Vagina (tissue), 2 donors: ENCODE measurements around the gene CNIH1. TPM values are rescaled to one million over a fixed set of nuclear protein-coding genes. Genes with fewer than 3 reads are reported as not detected.
A peak's percentile ranks its signal among the peaks of the same experiment; 100 is the strongest.

Experiments
- DNase-seq, 2 donors: peaks; one replicate each; pipeline ENCODE4 v3.0.0-alpha.2; 2017; ENCODE audit errors: extremely low spot score in 2 of 2
- H3K27ac ChIP-seq: fragments of 200-600 bp; sonication (generic); one replicate; pipeline ENCODE4 v1.5.1; 2019
- H3K27me3 ChIP-seq: fragments of 200-600 bp; sonication (generic); one replicate; pipeline ENCODE4 v1.5.1; 2019
- H3K36me3 ChIP-seq, 2 donors: fragments of 200-600 bp; sonication (generic); one replicate each; pipeline ENCODE4 v1.5.1; 2017 to 2019
- H3K4me1 ChIP-seq: fragments of 200-600 bp; sonication (generic); one replicate; pipeline ENCODE4 v1.5.1; 2019
- H3K4me3 ChIP-seq, 2 donors: fragments of 200-600 bp; sonication (generic); 1 replicate in 1 of 2; 2 replicates in 1 of 2; pipeline ENCODE4 v1.5.1; 2016 to 2019
- H3K9me3 ChIP-seq: fragments of 200-600 bp; sonication (generic); one replicate; pipeline ENCODE4 v1.5.1; 2019
- CTCF ChIP-seq, 3 experiments: fragments of 450-650 bp in 2 of 3; fragments of 200-600 bp in 1 of 3; sonication (generic) in 1 of 3; IDR thresholded peaks; one replicate each; pipeline ENCODE4 v1.5.1; 2017 to 2019; ENCODE audit warnings: antibody characterized with exemption in 3 of 3, mild to moderate bottlenecking in 2 of 3, moderate library complexity in 2 of 3
- POLR2A ChIP-seq, 2 donors: fragments of 450-650 bp; IDR thresholded peaks; one replicate each; pipeline ENCODE4 v1.6.1; 2017; ENCODE audit warnings: antibody characterized with exemption in 2 of 2, mild to moderate bottlenecking in 2 of 2, moderate library complexity in 2 of 2
- POLR2AphosphoS5 ChIP-seq, 2 donors: sonication (generic); formaldehyde crosslinking; IDR thresholded peaks; one replicate each; pipeline ENCODE4 v1.9.0; 2017; ENCODE audit warnings: antibody characterized with exemption in 2 of 2, mild to moderate bottlenecking in 2 of 2, low read depth in 1 of 2; ENCODE audit not compliant: insufficient read depth in 1 of 2
- intact Hi-C: fragments of 100-400 bp; cut with DNase I; formaldehyde crosslinking; loops from one replicate; pipeline ENCODE4 v1.15.1; 2023
- total RNA-seq: library from RNA; depleted of rRNA; stranded (reverse); fragments of >200 nt; gene quantifications from one replicate; pipeline ENCODE4 v1.2.3, GENCODE V29; 2016

CNIH1 gene
- 124 TPM for total RNA-seq

GRCh38 chr14:54440873-54441868, at the start of gene CNIH1:
TSS of gene CNIH1 (minus strand) at chr14:54441374. CDS start at chr14:54441327, 47 bp downstream.
- H3K27me3 ChIP-seq = no peaks in the 10 kb centered on the region
- peak; percentile 8 to 61 for TF ChIP-seq POLR2AphosphoS5 (IDR thresholded peaks at IDR 0.05; ENCODE audit: insufficient read depth in 1 of 2, low read depth in 1 of 2)
- TF ChIP-seq POLR2A (IDR thresholded peaks at IDR 0.05) = no peak
- peak; percentile 80 to 99 (median 93) for TF ChIP-seq CTCF (IDR thresholded peaks at IDR 0.05)
- H3K4me3 ChIP-seq = peak within 1 kb of the TSS; percentile 66 to 96
- H3K36me3 ChIP-seq = no peaks in the 10 kb centered on the region
- peaks cover 54% of the 10 kb centered on the region for H3K4me1 ChIP-seq
- DNase-seq = no peak
- H3K27ac ChIP-seq = peak within 1 kb of the TSS; percentile 85
- intact Hi-C loops = no loop called here
- no peaks in the 10 kb centered on the region for H3K9me3 ChIP-seq

- intact Hi-C loops = no loop called here
Measured at GRCh38 chr14:54490445-54491175, 49.4 kb upstream of the CNIH1 start.

GRCh38 chr14:54489731-54490444, 48.7 kb upstream of the CNIH1 start:
- H3K9me3 ChIP-seq = no peaks in the 10 kb centered on the region
- peaks cover 48% of the 10 kb centered on the region for H3K4me1 ChIP-seq
- peak overlapping the region; percentile 91 for H3K27ac ChIP-seq
- H3K4me3 ChIP-seq = peak overlapping the region; percentile 37 to 85
- no peak for DNase-seq
- H3K36me3 ChIP-seq = no peaks in the 10 kb centered on the region
- TF ChIP-seq POLR2AphosphoS5 (IDR thresholded peaks at IDR 0.05; ENCODE audit: insufficient read depth in 1 of 2, low read depth in 1 of 2) (no peak), CTCF (IDR thresholded peaks at IDR 0.05) (no peak), POLR2A (IDR thresholded peaks at IDR 0.05) (no peak)
- intact Hi-C loops = no loop called here
- no peaks in the 10 kb centered on the region for H3K27me3 ChIP-seq

More at GRCh38 chr14:54490445-54491175, 49.4 kb upstream of the CNIH1 start:
- no peaks in the 10 kb centered on the region for H3K9me3 ChIP-seq
- no peak for DNase-seq
- TF ChIP-seq POLR2A (IDR thresholded peaks at IDR 0.05) (no peak), CTCF (IDR thresholded peaks at IDR 0.05) (no peak), POLR2AphosphoS5 (IDR thresholded peaks at IDR 0.05; ENCODE audit: insufficient read depth in 1 of 2, low read depth in 1 of 2) (no peak)
- peaks cover 41% of the 10 kb centered on the region for H3K4me1 ChIP-seq
- no peak overlapping the region for H3K27ac ChIP-seq
- H3K27me3 ChIP-seq = no peaks in the 10 kb centered on the region
- no peaks in the 10 kb centered on the region for H3K36me3 ChIP-seq
- H3K4me3 ChIP-seq = no peak overlapping the region

- no peaks in the 10 kb centered on the region for H3K27me3 ChIP-seq
- H3K4me3 ChIP-seq = peak overlapping the region; percentile 37 to 85
- intact Hi-C loops = no loop called here
- H3K36me3 ChIP-seq = no peaks in the 10 kb centered on the region
- DNase-seq = no peak
- no peaks in the 10 kb centered on the region for H3K9me3 ChIP-seq
- H3K27ac ChIP-seq = peak overlapping the region; percentile 91
- TF ChIP-seq CTCF (IDR thresholded peaks at IDR 0.05) (peak in 1 of 3 experiments; percentile 1), POLR2AphosphoS5 (IDR thresholded peaks at IDR 0.05; ENCODE audit: insufficient read depth in 1 of 2, low read depth in 1 of 2) (no peak), POLR2A (IDR thresholded peaks at IDR 0.05) (no peak)
- H3K4me1 ChIP-seq = peaks cover 54% of the 10 kb centered on the region
Measured at GRCh38 chr14:54489318-54489683, 48.1 kb upstream of the CNIH1 start.
